ENCODE results near the gene UGGT1.

UGGT1 gene

DNA sequence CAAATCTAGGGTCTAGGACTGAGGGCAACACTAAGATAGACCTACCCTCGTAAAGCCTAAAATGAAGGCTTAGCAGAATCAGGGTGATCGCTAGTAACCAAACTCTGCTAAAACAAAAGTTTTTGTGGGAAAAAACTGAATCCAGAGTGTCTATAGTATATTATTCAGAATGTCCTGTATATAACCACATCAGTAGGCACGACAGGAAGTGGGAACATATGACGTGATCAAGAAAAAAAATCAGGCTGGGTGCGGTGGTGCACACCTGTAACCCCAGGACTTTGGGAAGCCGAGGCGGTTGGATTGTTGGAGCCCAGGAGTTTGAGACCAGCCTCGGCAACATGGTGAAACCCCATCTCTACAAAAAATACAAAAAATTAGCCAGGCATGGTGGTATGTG is 106.1 kb downstream of the UGGT1 start:
- H3K4me1 ChIP-seq = no peaks in the 10 kb centered on the region
- no peak overlapping the region for H3K4me3 ChIP-seq (ENCODE audit: low read depth, low read length)
- no peak overlapping the region for H2AFZ ChIP-seq
- H3K27me3 ChIP-seq (ENCODE audit: control insufficient read depth, insufficient read depth, low read length) = no peaks in the 10 kb centered on the region
- H3K36me3 ChIP-seq (ENCODE audit: control insufficient read depth, insufficient read depth, low read length) = no peaks in the 10 kb centered on the region
- no peak overlapping the region for H3K4me2 ChIP-seq (ENCODE audit: low read length)
- TF ChIP-seq, protein P1, sequence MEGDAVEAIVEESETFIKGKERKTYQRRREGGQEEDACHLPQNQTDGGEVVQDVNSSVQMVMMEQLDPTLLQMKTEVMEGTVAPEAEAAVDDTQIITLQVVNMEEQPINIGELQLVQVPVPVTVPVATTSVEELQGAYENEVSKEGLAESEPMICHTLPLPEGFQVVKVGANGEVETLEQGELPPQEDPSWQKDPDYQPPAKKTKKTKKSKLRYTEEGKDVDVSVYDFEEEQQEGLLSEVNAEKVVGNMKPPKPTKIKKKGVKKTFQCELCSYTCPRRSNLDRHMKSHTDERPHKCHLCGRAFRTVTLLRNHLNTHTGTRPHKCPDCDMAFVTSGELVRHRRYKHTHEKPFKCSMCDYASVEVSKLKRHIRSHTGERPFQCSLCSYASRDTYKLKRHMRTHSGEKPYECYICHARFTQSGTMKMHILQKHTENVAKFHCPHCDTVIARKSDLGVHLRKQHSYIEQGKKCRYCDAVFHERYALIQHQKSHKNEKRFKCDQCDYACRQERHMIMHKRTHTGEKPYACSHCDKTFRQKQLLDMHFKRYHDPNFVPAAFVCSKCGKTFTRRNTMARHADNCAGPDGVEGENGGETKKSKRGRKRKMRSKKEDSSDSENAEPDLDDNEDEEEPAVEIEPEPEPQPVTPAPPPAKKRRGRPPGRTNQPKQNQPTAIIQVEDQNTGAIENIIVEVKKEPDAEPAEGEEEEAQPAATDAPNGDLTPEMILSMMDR (IDR thresholded peaks at IDR 0.05) = no peak
- no peak overlapping the region for H3K9ac ChIP-seq
- H3K79me2 ChIP-seq = no peaks in the 10 kb centered on the region
- H3K9me3 ChIP-seq (ENCODE audit: control insufficient read depth, low read length) = no peaks in the 10 kb centered on the region
- no peak overlapping the region for H3K27ac ChIP-seq

DNA sequence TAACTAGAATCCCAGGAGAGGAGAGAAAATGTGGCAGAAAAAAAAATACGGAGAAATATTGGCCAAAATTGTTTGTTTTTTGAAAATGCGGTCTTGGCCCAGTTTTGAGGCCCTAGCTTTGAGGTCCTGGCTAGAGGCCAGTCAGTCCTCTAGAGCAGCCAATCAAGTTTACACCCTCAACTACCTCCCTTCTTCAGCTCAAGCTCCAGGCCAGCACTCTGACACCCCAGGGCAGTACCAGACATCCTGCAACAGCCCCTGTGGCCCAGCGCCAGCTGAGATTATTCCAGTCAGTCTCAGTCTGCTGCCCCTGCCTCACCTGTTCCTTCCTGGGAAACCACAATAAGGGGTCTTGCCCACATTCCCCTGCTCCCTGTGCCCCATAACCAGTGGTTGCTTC is 107.7 kb downstream of the UGGT1 start:
- H3K36me3 ChIP-seq (ENCODE audit: control insufficient read depth, insufficient read depth, low read length) = no peaks in the 10 kb centered on the region
- H3K9me3 ChIP-seq (ENCODE audit: control insufficient read depth, low read length) = no peaks in the 10 kb centered on the region
- no peaks in the 10 kb centered on the region for H3K79me2 ChIP-seq
- no peaks in the 10 kb centered on the region for H3K27me3 ChIP-seq (ENCODE audit: control insufficient read depth, insufficient read depth, low read length)
- H3K27ac ChIP-seq = no peak overlapping the region
- no peak overlapping the region for H3K4me3 ChIP-seq (ENCODE audit: low read depth, low read length)
- no peaks in the 10 kb centered on the region for H3K4me1 ChIP-seq
- H3K9ac ChIP-seq = no peak overlapping the region
- H3K4me2 ChIP-seq (ENCODE audit: low read length) = no peak overlapping the region
- TF ChIP-seq, protein P1 (IDR thresholded peaks at IDR 0.05) = no peak
- no peak overlapping the region for H2AFZ ChIP-seq

DNA sequence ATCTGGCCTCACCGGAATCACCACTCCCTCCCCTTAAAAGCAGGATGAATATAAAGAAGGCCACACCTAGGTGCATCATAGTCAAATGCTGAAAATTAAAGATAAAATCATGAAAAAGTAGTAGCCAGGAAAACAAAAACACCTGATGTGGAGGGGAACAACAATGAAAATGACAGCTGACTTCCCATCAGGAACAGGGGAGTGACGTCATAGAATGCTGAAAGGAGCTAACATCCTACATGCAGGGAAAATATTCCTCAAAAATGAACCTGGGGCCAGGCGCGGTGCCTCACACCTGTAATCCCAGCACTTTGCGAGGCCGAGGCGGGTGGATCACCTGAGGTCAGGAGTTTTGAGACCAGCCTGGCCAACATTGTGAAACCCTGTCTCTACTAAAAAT is 108.1 kb downstream of the UGGT1 start:
- Histone ChIP-seq H3K79me2 (no peaks in the 10 kb centered on the region), H3K36me3 (ENCODE audit: control insufficient read depth, insufficient read depth, low read length) (no peaks in the 10 kb centered on the region), H3K4me1 (no peaks in the 10 kb centered on the region), H2AFZ (no peak overlapping the region), H3K9me3 (ENCODE audit: control insufficient read depth, low read length) (no peaks in the 10 kb centered on the region), H3K27me3 (ENCODE audit: control insufficient read depth, insufficient read depth, low read length) (no peaks in the 10 kb centered on the region), H3K4me3 (ENCODE audit: low read depth, low read length) (no peak overlapping the region), H3K9ac (no peak overlapping the region), H3K4me2 (ENCODE audit: low read length) (no peak overlapping the region), H3K27ac (no peak overlapping the region)
- TF ChIP-seq, protein P1 (IDR thresholded peaks at IDR 0.05) = no peak

DNA sequence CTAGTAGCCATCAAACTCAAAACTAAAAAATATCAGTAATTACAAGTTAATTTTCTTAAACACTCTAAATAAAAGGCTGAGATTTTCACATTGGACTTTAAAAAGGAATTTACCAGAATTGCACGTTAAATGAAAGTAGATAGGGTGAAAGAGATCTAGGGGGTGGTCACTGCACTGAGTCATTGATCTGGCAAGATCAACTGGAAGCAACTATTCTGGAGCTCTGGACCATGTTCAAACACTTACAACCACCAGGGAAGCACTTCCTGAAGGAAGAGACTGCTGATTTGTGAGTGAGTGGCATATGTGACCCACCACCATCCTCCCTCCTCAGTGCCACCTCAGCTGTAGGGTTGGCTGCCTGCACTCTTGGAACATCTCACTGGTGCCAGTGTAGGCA is 111.8 kb downstream of the UGGT1 start:
- Histone ChIP-seq H3K27ac (no peak overlapping the region), H3K4me3 (ENCODE audit: low read depth, low read length) (no peak overlapping the region), H3K36me3 (ENCODE audit: control insufficient read depth, insufficient read depth, low read length) (no peaks in the 10 kb centered on the region), H3K79me2 (no peaks in the 10 kb centered on the region), H3K4me2 (ENCODE audit: low read length) (no peak overlapping the region), H3K27me3 (ENCODE audit: control insufficient read depth, insufficient read depth, low read length) (no peaks in the 10 kb centered on the region), H2AFZ (no peak overlapping the region), H3K4me1 (no peaks in the 10 kb centered on the region), H3K9me3 (ENCODE audit: control insufficient read depth, low read length) (no peaks in the 10 kb centered on the region), H3K9ac (no peak overlapping the region)
- TF ChIP-seq, protein P1 (IDR thresholded peaks at IDR 0.05) = no peak

DNA sequence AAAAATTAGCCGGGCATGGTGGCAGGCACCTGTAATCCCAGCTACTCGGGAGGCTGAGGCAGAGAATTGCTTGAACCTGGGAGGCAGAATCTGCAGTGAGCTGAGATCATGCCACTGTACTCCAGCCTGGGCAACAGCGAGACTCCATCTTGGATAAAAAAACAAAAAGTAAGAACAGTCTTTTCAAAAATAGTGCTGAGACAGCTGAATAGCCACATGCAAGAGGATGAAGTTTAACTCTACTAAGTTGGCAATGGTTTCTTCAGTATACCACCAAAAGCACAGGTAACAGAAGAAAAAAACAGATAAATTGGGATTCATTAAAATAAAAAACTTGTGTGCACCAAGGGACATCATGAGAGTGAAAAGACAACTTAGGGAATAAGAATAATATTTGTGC is 115.2 kb downstream of the UGGT1 start:
- no peaks in the 10 kb centered on the region for H3K36me3 ChIP-seq (ENCODE audit: control insufficient read depth, insufficient read depth, low read length)
- H2AFZ ChIP-seq = no peak overlapping the region
- no peaks in the 10 kb centered on the region for H3K27me3 ChIP-seq (ENCODE audit: control insufficient read depth, insufficient read depth, low read length)
- no peaks in the 10 kb centered on the region for H3K9me3 ChIP-seq (ENCODE audit: control insufficient read depth, low read length)
- no peak overlapping the region for H3K4me2 ChIP-seq (ENCODE audit: low read length)
- no peak overlapping the region for H3K9ac ChIP-seq
- H3K27ac ChIP-seq = no peak overlapping the region
- H3K4me1 ChIP-seq = no peaks in the 10 kb centered on the region
- TF ChIP-seq, protein P1 (IDR thresholded peaks at IDR 0.05) = no peak
- H3K4me3 ChIP-seq (ENCODE audit: low read depth, low read length) = no peak overlapping the region
- H3K79me2 ChIP-seq = no peaks in the 10 kb centered on the region

Measured in parathyroid adenoma (tissue), 2 donors.